Stimulated activated CD4-positive, alpha-beta T cell treated with anti-CD3 and anti-CD28 coated beads, Interleukin-1b, Interleukin-23, amount 100 ng/mL, for 48 hours (primary cell): Measurements from ENCODE around the gene GABRR2.
"Not testable (repeated sequence)": the region's sequence is repeated elsewhere in the genome, so short reads cannot be mapped to it uniquely, and the experiment has no call there.

ENCODE experiments used
- DNase-seq: peaks from one replicate; pipeline ENCODE4 v3.0.0-alpha.2; 2020

The GABRR2 gene

GRCh38 chr6:89255417-89255816 is 59.7 kb downstream of the GABRR2 start:
- DNase-seq, result no peak

- no peak for DNase-seq
Observed at GRCh38 chr6:89254569-89254968, 60.5 kb downstream of the GABRR2 start.

GRCh38 chr6:89252907-89253306 is 62.2 kb downstream of the GABRR2 start:
- DNase-seq, result no peak

DNA sequence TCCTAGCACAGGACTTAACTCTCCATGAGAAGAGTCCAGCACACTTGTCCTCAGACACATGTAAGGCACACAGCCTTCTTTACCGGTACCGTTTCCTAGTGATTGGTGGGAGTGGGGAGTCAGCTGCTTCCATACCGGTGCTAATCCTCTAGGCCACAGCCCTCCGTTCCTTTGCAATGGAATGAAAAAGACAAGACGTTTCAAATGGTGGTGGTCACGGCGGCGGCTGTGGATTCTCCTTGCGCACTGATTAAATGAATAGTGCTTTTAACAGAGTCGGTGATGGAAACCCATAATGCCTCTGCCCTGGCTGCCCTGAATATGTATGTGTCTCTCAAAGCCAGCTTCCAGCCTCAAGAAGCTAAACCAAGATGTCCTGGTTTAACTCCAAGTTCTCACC is 63.1 kb downstream of the GABRR2 start:
- DNase-seq, result no peak

- DNase-seq, result no peak
Observed at GRCh38 chr6:89251170-89251569, 63.9 kb downstream of the GABRR2 start.

- DNase-seq, result no peak
Observed at GRCh38 chr6:89250239-89250638, 64.9 kb downstream of the GABRR2 start.

- no peak for DNase-seq
Observed at GRCh38 chr6:89244241-89244985, 70.7 kb downstream of the GABRR2 start.

GRCh38 chr6:89243331-89243629 is 71.8 kb downstream of the GABRR2 start:
- DNase-seq, result no peak

DNA sequence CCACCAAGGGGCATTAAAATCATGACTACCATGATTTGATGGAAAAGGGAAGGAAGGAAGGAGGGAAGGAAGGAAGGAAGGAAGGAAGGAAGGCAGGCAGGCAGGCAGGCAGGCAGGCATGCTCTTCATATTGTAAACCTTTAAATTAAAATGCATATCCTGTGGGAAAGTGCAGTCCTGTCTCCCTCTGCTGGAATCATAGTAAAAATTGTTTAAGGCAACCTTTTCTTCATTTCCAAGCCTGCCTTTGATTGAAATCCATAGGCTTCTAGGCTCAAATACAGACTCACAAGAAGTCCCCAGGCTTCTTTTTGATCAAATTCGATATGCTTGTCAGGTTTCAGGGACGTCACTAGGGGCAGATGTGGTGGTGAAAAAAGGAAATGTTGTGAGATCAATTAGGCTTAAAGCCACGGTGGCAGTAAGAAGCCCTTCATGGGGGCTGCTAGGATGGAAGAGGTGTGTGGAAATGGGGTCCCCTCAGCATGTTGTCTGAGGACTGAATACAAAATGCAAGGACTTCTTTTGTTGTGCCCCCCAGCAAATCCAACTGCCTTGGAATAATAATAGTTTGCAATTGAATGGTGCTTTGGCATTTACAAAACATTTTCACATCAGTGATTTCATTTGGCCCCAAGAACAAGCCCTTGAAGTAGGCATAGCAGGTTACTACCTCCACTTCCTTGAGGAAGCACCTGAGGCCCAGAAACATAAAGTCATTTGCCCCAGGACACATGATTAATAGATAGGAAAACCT is 72.3 kb downstream of the GABRR2 start:
- no peak for DNase-seq

GRCh38 chr6:89239338-89239737 is 75.8 kb downstream of the GABRR2 start:
- peak; percentile 26 for DNase-seq

DNA sequence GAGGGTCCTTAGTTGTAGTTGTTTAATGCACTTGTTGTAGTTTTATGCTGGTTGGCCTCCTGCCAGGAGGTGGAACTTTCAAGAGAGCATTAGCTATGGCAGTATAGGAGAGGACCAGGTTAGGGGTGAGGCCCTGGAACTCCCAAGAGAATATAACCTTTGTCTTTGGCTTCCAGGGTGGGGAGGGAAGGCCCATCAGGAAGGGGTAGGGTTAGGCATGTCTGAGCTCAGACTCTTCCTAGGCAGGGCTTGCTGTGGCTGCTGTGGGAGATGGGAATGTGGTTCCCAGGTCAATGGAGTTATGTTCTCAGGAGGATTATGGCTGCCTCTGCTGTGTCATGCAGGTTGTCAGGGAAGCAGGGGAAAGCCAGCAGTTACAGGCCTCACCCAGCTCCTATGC is 77.9 kb downstream of the GABRR2 start:
- DNase-seq, result no peak

DNA sequence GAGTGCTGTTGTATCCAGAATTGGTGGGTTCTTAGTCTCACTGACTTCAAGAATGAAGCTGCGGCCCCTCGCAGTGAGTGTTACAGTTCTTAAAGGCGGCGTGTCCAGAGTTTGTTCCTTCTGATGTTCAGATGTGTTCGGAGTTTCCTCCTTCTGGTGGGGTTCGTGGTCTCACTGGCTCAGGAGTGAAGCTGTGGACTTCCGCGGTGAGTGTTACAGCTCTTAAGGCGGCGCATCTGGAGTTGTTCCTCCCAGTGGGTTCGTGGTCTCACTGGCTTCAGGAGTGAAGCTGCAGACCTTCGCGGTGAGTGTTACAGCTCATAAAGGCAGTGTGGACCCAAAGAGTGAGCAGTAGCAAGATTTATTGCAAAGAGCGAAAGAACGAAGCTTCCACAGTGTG is 81.5 kb downstream of the GABRR2 start:
- not testable (repeated sequence) for DNase-seq

GRCh38 chr6:89222712-89223039 is 92.4 kb downstream of the GABRR2 start:
- no peak for DNase-seq

GRCh38 chr6:89221971-89222711 is 93.0 kb downstream of the GABRR2 start:
- no peak for DNase-seq

GRCh38 chr6:89221129-89221528 is 94.0 kb downstream of the GABRR2 start:
- DNase-seq, result no peak

DNA sequence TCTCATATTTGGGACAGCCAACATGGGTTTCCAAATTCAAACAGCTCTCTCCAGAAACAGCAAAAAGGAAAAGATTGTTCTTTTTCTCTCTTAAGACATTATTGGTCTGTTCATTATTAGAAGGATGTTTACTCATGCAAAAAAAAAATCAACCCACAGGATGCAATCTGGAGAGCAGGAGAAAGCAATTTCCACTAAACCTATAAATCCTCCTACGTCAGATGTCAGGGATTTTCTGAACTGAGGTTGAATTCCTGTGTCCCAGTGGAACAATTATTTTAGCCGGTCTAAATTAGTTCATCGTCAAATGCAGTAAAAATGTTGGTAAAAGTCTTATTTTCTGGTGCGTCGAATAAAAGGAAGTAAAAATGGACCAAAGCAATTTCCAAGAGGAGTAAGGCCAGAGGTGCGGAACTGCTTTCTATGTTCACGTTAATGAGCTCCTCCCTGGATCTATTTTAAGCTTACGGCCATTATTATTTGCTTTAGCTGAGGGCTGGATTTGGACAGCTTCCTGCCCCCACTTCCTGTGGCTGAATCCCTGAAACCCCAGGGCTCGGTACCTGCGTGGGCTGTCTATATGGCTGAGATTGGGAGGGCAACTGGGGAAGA is 97.7 kb downstream of the GABRR2 start, which contains the start of gene GABRR1:
TSS of gene GABRR1 (minus strand) at position 60 of the 612 bp plus-strand sequence. CDS start at position 24, 36 bp downstream.
- DNase-seq, result no peak

- no peak for DNase-seq
Observed at GRCh38 chr6:89216411-89216810, 98.7 kb downstream of the GABRR2 start.

GRCh38 chr6:89215391-89215790 is 99.7 kb downstream of the GABRR2 start:
- DNase-seq, result no peak

GRCh38 chr6:89214197-89214596 is 100.9 kb downstream of the GABRR2 start:
- DNase-seq, result no peak

DNA sequence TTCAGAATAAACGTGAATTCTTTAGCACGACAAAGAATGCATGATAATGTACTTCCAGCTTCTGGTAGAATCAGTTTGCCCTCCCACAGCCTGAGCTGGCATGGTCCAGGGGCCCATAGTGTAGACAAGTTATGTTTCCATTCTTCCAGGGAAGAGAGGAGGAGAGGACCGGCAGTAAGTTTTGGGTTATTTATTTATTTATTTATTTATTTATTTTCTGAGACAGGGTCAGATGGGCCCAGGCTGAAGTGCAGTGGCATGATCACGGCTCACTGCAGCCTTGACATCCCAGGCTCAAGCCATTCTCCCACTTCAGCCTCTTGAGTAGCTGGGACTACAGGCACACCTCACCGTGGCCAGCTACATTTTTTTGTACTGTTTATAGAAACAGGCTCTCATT is 102.6 kb downstream of the GABRR2 start:
- DNase-seq, result no peak

DNA sequence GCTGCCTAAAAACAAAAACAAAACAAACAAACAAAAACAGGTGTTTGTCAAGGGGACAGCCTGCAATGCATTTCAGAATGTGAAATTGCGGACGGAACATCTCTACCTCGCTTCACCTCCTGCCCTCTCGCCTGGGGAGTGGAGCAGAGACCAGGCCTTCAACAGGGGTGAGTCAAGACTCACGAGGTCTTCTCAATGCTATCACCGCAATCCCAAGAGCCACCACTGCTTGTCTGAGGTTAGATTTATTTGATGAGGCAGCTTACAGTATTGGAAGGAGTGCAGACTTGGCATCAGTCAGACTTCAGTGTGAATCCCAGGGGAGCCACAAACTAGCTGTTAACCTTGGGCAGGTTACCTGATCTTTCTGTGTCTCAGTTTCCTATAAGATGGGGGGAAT is 105.6 kb downstream of the GABRR2 start:
- no peak for DNase-seq

- no peak for DNase-seq
Observed at GRCh38 chr6:89208551-89208950, 106.5 kb downstream of the GABRR2 start.
